Measurements from ENCODE around the gene SLC25A21.

SLC25A21 gene

DNA sequence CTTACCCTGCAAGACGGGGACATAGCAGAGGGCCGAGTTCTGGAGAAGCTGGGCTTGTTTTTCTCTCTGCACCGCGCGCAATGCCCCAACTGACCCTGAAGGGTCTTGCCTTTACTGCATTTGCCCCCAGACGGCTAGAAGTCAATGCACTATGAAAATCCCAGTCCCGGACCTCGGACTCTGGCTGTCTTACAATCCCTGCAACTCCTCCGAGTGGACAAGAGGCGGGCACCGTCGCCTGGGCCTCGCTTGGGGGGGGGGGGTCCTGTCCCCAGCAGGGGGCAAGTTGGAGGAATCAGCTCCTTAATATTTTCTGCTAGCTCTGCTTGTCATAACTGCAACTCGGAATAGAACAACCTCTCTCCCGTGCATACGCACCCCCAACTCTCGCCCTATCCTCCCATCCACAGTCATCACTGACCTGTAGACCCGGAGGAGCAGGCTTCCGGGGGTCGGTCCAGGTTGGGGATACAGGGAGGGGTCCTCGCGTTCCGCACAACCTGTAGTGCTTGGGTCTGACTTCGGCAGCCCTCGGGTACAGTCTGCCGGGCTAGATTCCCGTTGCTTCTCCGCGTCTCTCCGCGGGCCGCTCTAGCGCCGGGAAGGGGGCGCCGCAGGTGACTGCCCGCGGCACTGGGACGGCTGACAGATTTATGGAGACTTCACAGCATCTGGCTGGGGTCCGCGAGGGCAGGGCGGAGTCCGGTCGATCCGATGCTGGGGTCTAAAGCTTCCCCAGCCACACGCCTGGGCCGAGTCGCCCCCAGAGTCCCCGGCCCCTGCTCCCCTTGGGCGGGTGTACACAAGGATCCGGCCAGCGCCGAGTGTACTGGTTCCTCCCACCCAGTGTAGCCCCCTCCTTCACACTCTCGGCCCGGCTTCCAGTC is 514.0 kb downstream of the SLC25A21 start:
- no peak for DNase-seq

- no peak for DNase-seq
These were observed 514.8 kb downstream of the SLC25A21 start for GRCh38 chr14:36657399-36658122.

DNA sequence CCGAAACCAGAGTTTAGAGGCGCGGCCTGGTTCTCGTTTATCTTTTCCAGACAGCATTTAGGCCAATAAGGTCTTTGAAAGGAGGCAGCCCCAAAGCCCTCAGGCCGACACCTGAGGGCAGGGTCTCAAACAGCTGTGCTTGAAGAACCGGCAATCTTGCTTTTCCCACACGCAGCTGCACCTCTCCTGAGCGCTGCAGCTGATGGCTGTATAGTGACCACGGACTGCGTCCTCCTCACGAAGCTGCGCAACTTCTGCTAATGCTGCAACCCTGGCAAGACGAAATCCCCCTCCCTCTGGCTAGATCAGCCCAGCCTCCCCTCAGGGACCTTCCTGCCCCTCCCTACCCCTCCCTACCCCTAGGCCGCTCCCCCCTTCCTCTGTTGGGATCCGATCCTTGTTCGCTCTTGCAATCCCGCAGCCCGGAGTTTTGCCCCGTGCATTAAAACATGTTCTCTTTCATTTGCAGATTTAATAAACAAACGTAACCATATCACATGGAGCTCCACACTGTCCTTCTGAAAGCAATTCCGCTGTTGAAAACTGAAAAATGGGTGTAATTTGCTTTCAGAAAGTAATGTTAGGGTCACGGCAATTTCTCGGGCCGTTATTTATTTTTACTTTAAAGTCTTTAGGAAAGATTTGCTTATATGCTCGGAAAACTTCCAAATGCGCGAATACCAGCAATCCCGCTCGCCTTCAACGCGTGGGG is 515.6 kb downstream of the SLC25A21 start:
- peak; percentile 37 for DNase-seq

DNA sequence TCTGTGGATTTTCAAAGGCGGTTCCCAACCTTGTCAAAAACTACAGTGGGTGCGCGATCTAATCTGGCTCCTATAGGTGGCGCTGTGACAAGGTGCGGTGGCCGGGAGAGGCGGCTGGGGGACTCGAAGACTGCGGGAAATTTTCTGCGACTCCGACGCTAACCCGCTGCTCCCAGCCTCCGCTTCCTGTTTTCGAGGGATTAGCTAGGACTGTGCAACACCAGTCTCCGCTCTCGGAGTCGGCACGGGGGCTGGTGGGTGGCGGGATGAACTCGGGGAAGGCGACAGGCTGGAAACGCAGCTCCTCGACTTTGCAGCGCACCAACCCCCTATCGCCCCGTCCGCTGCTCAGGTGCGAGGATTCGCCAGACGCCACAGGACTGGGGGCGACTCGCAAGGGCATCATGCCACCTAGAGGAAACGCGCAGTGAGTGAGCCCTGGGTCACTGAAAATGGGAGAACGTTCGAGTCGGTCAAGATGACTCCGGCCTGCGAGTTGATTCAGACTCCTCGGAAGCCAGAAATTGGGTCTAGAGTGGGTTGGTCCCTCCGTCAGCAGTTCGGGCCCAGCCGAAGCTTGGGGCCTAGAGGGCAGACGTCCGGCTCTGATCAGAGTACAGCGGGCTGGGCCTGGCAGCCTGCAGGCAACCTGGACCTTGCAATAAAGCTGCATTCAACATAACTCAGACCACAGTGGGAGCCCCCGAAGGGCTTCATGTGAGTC is 516.3 kb downstream of the SLC25A21 start:
- DNase-seq: peak; percentile 80

GRCh38 chr14:36655571-36655962 is 516.8 kb downstream of the SLC25A21 start:
- DNase-seq: no peak

DNA sequence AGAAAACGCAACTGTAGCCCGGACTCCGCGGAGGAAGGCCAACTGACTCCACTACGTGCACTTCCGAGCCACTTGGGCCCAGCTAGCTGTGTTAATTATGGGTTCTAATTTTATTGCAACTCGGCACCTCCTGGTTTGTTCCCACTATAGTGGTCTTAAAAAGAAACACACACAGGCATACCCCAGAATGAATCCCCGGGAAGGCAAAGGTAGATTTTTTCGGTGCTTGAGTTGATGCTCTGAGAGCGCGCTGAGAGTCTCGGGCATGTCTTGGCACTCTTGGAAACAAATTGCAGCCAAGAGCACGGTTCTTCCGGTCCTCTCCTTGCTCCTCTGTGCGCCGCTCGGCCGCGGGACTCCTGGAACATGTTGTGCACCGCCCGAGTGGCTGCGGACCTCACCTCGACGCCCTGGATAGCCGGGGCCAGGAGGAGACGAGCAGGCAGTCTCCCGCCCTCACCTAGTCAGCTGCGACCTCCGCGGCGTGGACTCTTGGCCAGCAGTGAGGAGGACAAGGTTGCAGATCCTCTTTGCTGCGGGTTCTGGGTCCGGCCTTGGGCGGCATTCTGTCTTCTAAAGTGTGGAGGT is 517.5 kb downstream of the SLC25A21 start:
- no peak for DNase-seq

- DNase-seq: no peak
These were observed 518.2 kb downstream of the SLC25A21 start for GRCh38 chr14:36653962-36654793.

- no peak for DNase-seq
These were observed 519.0 kb downstream of the SLC25A21 start for GRCh38 chr14:36653413-36653812.

- peak; percentile 6 for DNase-seq
These were observed 519.7 kb downstream of the SLC25A21 start for GRCh38 chr14:36652542-36653201.

GRCh38 chr14:36649872-36650650 is 522.3 kb downstream of the SLC25A21 start:
- DNase-seq: no peak

GRCh38 chr14:36647824-36648753 is 524.3 kb downstream of the SLC25A21 start:
- DNase-seq: peak; percentile 30

GRCh38 chr14:36647417-36647823 is 525.0 kb downstream of the SLC25A21 start:
- DNase-seq: no peak

- DNase-seq: no peak
These were observed 525.6 kb downstream of the SLC25A21 start for GRCh38 chr14:36646664-36647416.

GRCh38 chr14:36633580-36633979 is 538.8 kb downstream of the SLC25A21 start:
- no peak for DNase-seq

Data from DMS153 (cell line).